Skeletal muscle satellite cell (primary cell): ENCODE data around the gene RPS6KA5.

Source experiments
- H3K27me3 ChIP-seq: 2 replicates; pipeline ENCODE4 v1.7.0; 2013; ENCODE audit warnings: low read length; ENCODE audit not compliant: control insufficient read depth, insufficient read depth
- H3K36me3 ChIP-seq: 2 replicates; pipeline ENCODE4 v1.7.0; 2013; ENCODE audit warnings: mild to moderate bottlenecking, control low read depth, low read length; ENCODE audit not compliant: insufficient read depth
- H3K4me1 ChIP-seq: 2 replicates; pipeline ENCODE4 v1.7.0; 2013; ENCODE audit warnings: low read length; ENCODE audit not compliant: control insufficient read depth, insufficient read depth
- H3K4me2 ChIP-seq: 2 replicates; pipeline ENCODE4 v1.7.0; 2013; ENCODE audit warnings: mild to moderate bottlenecking, low read length
- H3K4me3 ChIP-seq: 2 replicates; pipeline ENCODE4 v1.7.0; 2013; ENCODE audit warnings: low read length
- H3K9ac ChIP-seq: 2 replicates; pipeline ENCODE4 v1.7.0; 2013; ENCODE audit warnings: mild to moderate bottlenecking, low read depth, low read length, moderate library complexity
- H3K9me3 ChIP-seq: replicated peaks from 2 replicates; pipeline ENCODE4 v1.7.0; 2013; ENCODE audit warnings: mild to moderate bottlenecking, control low read depth, low read length

RPS6KA5 gene

DNA sequence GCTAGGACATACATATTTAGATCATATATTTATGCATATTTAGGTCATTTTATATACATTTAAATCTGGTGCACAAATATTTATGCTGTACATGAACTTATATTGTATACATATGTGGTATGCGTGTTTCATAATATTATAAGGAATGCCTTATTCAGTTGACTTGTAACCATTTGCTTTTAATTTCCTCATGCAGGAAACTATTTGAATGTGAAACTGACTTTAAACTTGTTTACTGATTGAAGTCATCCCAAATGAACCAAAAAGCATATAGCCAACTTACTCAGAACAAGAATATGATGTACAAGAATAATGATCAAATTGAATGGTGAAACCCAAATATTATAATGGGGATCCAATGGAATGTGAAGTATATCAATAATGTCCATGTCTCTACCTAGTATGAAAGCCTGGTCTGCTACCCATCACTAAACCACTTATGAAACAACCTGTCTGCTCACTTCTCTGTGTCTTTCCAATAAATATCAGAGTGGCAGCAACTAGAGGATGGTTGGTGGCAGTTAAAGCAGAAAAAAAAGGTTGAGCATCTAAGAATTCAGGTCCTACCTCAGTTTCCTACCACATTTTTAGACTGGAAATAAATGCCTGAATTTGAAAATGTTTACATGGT lies 38.3 kb downstream of the RPS6KA5 start:
- Histone ChIP-seq H3K36me3 (no peaks in the 10 kb centered on the region), H3K9me3 (no peaks in the 10 kb centered on the region), H3K27me3 (no peaks in the 10 kb centered on the region), H3K4me3 (no peak overlapping the region), H3K4me1 (no peaks in the 10 kb centered on the region), H3K9ac (no peak overlapping the region), H3K4me2 (no peak overlapping the region)

DNA sequence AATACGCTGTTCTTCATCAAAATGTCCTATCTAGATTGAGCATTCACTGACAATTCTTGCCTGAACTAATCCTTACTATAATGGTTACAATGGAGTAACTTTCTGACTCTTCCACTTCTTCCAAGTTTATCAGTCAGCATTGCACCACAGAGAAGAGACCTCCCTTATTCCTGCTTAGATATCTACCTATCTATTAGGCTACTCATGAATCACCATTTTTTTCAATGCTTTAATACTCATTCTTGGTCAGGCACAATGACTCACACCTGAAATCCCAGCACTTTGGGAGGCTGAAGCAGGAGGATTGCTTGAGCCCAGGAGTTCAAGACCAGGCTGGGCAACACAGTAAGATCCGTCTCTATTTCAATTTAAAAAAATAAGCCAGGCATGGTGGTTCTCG lies 39.3 kb downstream of the RPS6KA5 start:
- Histone ChIP-seq H3K36me3 (no peaks in the 10 kb centered on the region), H3K9ac (no peak overlapping the region), H3K27me3 (no peaks in the 10 kb centered on the region), H3K4me2 (no peak overlapping the region), H3K4me3 (no peak overlapping the region), H3K4me1 (no peaks in the 10 kb centered on the region), H3K9me3 (no peaks in the 10 kb centered on the region)

DNA sequence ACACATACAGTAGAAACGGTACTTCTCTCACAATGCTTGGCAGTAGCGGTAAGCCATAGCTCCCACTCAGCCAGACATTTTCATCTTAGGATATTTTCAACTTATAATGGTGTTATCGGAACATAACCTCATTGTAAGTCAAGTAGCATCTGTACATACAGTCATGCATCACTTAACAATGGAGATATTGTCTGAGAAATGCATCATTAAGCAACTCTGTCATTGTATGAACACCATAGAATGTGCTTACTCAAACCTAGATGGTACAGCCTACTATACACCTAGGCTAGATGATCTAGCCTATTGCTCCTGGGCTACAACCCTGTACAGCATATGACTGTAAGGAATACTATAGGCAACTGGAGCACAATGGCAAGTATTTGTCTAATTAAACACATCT lies 40.8 kb downstream of the RPS6KA5 start:
- Histone ChIP-seq H3K4me3 (no peak overlapping the region), H3K9ac (no peak overlapping the region), H3K4me1 (no peaks in the 10 kb centered on the region), H3K36me3 (no peaks in the 10 kb centered on the region), H3K27me3 (no peaks in the 10 kb centered on the region), H3K4me2 (no peak overlapping the region), H3K9me3 (no peaks in the 10 kb centered on the region)

DNA sequence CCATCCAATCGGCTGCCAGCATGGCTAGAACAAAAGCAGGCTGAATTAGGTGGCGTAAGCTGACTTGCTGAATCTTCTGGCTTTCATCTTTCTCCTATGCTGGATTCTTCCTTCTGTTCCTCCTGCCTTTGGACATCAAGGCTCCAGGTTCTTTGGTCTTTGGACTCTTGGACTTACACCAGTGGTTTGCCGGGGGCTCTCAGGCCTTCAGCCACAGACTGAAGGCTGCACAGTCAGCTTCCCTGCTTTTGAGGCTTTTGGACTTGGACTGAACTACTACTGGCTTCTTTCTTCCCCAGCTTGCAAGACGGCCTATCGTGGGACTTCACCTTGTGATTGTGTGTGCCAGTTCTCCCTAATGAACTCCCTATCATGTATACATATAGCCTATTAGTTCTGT lies 42.0 kb downstream of the RPS6KA5 start:
- Histone ChIP-seq H3K27me3 (no peaks in the 10 kb centered on the region), H3K4me3 (no peak overlapping the region), H3K4me1 (no peaks in the 10 kb centered on the region), H3K9ac (no peak overlapping the region), H3K4me2 (no peak overlapping the region), H3K36me3 (no peaks in the 10 kb centered on the region), H3K9me3 (no peaks in the 10 kb centered on the region)

DNA sequence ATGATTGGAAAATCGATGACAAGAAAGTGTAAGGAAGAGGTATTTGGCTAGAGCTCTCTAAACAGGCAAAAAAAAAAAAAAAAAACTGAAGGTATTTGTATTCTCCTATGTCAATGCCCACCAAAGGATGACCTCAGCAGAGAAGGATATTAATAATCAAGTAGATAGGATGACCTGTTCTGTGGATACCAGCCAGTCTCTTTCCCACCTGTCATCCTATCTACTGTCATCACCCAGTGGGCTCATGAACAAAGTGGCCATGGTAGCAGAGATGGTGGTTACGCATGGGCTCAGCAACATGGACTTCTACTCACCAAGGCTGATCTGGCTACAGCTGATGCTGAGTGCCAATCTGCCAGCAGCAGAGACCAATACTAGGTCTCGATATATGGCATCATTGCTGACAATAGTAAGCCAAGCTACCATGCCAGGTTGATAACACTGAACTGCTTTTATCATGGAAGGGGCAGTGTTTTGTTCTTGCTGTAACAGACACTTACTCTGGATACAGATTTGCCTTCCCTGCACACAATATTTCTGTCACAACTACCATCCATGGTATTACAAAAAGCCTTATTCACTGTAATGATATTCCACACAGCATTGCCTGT lies 43.5 kb downstream of the RPS6KA5 start:
- no peak overlapping the region for H3K4me2 ChIP-seq
- H3K9ac ChIP-seq, result no peak overlapping the region
- no peaks in the 10 kb centered on the region for H3K9me3 ChIP-seq
- H3K36me3 ChIP-seq, result no peaks in the 10 kb centered on the region
- no peak overlapping the region for H3K4me3 ChIP-seq
- no peaks in the 10 kb centered on the region for H3K27me3 ChIP-seq
- H3K4me1 ChIP-seq, result no peaks in the 10 kb centered on the region

DNA sequence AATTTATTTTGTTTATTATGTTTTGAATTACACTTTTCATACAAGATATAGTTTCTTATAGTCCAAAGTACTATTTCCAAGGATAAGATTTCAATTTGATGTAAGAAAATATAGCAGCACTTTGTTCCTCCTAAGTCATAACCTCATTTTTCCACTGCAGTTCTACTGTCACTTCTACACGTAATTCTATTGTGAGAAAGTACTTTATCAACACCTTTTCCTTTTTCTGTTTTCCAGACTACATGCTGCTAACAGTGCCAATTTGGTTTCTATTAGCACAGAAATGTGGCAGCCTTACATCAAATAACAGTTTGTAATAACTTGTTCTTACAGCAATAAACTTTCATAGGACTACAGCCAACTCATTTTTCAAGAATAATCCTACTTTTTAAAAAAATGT lies 45.0 kb downstream of the RPS6KA5 start:
- H3K36me3 ChIP-seq, result no peaks in the 10 kb centered on the region
- H3K27me3 ChIP-seq, result no peaks in the 10 kb centered on the region
- H3K4me1 ChIP-seq, result no peaks in the 10 kb centered on the region
- no peaks in the 10 kb centered on the region for H3K9me3 ChIP-seq
- no peak overlapping the region for H3K4me2 ChIP-seq
- H3K4me3 ChIP-seq, result no peak overlapping the region
- H3K9ac ChIP-seq, result no peak overlapping the region

DNA sequence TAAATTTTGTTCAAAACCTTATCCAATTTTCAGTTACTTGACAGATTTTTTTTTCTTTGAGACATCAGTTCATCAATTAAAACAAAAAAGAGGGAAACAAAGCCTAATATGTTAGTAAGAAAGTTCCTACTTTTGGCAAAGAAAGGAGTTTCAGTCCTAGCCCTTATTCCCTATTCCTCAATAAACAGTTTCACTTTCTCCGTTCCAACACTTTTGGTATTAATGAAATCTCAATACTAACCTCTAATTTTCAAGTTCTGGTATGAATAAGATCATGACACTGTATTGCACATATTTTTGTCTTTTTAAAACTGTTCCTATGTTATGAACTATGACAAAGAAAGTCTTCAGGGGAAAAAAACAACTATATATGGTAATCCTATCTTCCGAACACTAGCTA lies 48.4 kb downstream of the RPS6KA5 start:
- no peak overlapping the region for H3K4me3 ChIP-seq
- no peaks in the 10 kb centered on the region for H3K4me1 ChIP-seq
- H3K9me3 ChIP-seq, result no peaks in the 10 kb centered on the region
- no peaks in the 10 kb centered on the region for H3K27me3 ChIP-seq
- no peak overlapping the region for H3K4me2 ChIP-seq
- no peaks in the 10 kb centered on the region for H3K36me3 ChIP-seq
- no peak overlapping the region for H3K9ac ChIP-seq

DNA sequence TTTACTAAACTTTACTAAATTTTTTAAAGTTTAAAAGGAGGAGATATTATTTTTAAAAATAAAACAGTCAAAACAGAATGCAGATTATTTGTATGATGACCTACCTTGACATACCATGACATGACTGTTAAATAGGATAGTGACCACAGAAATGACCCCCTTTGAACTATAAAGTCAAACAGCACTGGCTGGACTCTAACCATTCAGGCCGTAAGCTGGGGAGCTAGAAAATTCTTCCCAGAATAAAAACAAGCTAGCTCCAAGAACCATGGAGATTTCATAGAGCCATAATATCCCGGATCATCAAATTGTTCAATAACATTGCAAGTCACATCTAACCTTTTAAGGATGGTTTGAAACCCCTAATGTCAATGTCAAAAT lies 50.3 kb downstream of the RPS6KA5 start:
- Histone ChIP-seq H3K4me1 (no peaks in the 10 kb centered on the region), H3K9ac (no peak overlapping the region), H3K4me3 (no peak overlapping the region), H3K36me3 (no peaks in the 10 kb centered on the region), H3K27me3 (no peaks in the 10 kb centered on the region), H3K9me3 (no peaks in the 10 kb centered on the region), H3K4me2 (no peak overlapping the region)

DNA sequence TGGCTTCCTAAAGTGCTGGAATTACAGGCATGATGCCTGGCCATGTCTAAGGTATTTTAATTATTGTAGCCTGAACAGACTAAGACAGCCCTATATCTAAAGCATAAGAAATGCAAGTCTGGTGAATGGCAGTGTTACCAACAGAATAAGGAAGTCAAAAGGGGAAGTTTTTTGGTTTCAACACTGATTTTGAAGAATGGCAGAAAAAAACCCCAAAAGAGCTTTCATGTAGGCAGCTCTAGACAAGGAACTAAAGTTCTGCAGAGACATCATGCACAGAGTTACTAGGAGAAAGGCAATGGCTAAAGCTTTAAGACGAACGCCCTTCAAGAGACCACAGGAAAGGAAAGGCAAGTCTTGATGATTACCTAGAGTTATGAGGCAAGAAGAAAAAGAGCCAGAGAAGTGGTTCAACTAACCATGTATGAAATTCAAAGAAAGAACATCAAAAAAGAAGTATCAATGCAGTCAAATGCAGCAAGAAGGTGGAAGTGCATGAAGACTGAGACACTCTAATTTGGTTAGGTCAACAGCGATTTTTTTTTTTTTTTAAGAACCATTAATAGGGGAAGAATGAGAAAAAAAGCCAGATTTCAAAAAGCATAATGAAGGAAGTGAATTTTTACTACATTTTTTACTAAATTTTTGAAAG lies 50.8 kb downstream of the RPS6KA5 start:
- Histone ChIP-seq H3K9me3 (no peaks in the 10 kb centered on the region), H3K27me3 (no peaks in the 10 kb centered on the region), H3K4me1 (no peaks in the 10 kb centered on the region), H3K9ac (no peak overlapping the region), H3K36me3 (no peaks in the 10 kb centered on the region), H3K4me2 (no peak overlapping the region), H3K4me3 (no peak overlapping the region)

DNA sequence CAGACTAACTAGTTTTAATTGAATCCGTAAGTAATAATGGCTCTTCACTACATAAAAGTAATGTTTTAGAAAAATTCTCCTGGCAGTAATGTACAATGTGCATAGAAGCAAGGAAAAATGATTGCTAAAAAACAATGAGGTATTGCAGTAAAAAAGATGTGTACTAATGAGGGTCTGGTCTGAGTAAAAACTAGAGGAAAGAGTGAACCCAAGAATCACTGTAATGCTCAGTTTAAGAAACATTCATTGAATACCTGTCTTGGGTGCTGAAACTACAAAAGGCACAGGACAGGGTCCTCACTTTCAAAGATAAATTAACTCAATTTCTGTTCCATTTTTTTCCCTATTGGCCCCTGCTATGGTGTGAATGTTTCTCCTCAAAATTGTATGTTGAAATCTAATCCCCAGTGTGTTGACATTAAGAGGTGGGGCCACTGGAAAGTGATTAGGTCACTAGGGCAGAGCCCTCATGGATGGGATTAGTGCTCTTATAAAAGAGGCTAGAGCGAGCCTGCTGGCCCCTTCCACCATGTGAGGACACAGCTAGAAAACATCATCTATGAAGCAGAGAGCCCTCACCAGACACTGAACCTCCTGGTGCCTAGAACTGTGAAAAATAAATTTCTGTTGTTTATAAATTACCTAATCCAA lies 51.6 kb downstream of the RPS6KA5 start:
- no peak overlapping the region for H3K4me2 ChIP-seq
- no peaks in the 10 kb centered on the region for H3K4me1 ChIP-seq
- no peaks in the 10 kb centered on the region for H3K9me3 ChIP-seq
- H3K4me3 ChIP-seq, result no peak overlapping the region
- H3K36me3 ChIP-seq, result no peaks in the 10 kb centered on the region
- no peak overlapping the region for H3K9ac ChIP-seq
- no peaks in the 10 kb centered on the region for H3K27me3 ChIP-seq

DNA sequence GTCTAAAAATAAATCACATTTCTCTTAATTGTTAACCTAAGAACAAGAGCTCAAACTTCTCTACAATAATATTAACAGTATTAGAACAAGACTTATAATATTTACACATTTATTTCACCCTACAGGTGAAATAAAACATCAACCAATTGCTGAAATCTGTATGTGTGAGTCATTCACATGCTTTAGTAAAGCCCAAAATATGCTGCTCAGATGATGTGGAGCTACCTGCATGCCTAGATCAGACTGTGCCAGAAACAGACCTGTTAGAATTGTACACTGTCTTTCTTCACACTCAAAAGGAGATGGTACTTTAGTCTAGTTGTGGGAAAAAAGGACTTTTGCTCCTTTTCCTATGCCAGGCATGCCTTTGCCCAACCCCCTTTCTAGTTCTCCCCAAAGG lies 54.7 kb downstream of the RPS6KA5 start:
- Histone ChIP-seq H3K36me3 (no peaks in the 10 kb centered on the region), H3K9me3 (no peaks in the 10 kb centered on the region), H3K4me3 (no peak overlapping the region), H3K4me1 (no peaks in the 10 kb centered on the region), H3K9ac (no peak overlapping the region), H3K4me2 (no peak overlapping the region), H3K27me3 (no peaks in the 10 kb centered on the region)
